Measurements from ENCODE around the gene PIEZO2.

GRCh38 chr18:10787293-10787901 is 362.0 kb downstream of the PIEZO2 start:
- TF ChIP-seq CTCF (IDR thresholded peaks at IDR 0.05) (peak; percentile 37 to 73 (median 68)), POLR2A (IDR thresholded peaks at IDR 0.05) (no peak)

Data from esophagus squamous epithelium (tissue), 4 donors.